K562 (cell line): ENCODE results near the gene ACTN4. TPM values are rescaled to one million over a fixed set of nuclear protein-coding genes. Genes with fewer than 3 reads are reported as not detected.

ENCODE experiments used
- ATAC-seq: fragments of 200-7000 bp; cut with Tn5 transposase; 3 replicates; pipeline ENCODE4 v1.9.1; 2020; ENCODE audit warnings: moderate library complexity
- BruUV-seq: library from RNA; stranded (reverse); fragments of 400-500 nt; replicated peaks from 2 replicates; lab custom pipeline; 2021; lab: Mats Ljungman, UMichigan
- CTCF ChIA-PET: fragments of 300-600 bp; formaldehyde crosslinking; extraction: SDS; loops from one replicate; lab custom pipeline; 2021; ENCODE audit warnings: low intra/inter-chr PET ratio; lab: Yijun Ruan, JAX
- POLR2A ChIA-PET: fragments of 300-600, 350-650 bp; sonication (Branson Sonifier 250); formaldehyde crosslinking; extraction: SDS; loops from one replicate; lab custom pipeline; 2021; ENCODE audit warnings: antibody characterized with exemption, inconsistent platforms; lab: Yijun Ruan, JAX
- DNase-seq, 4 experiments: peaks; one replicate each; pipeline versions ENCODE4 v3.0.0 to v3.0.0-alpha.2; 2011 to 2018; ENCODE audit warnings: low spot score in 3 of 4, mixed read lengths in 3 of 4; ENCODE audit errors: extremely low read depth in 1 of 4
- FAIRE-seq: peaks from 2 replicates; lab custom pipeline; 2011; peaks lifted over from hg19 to GRCh38; lab: Jason Lieb, UNC
- H2AFZ ChIP-seq: 2 replicates; pipeline ENCODE4 v1.6.0; 2011; ENCODE audit warnings: low read depth, low read length, control low read depth, inconsistent platforms
- H3K27ac ChIP-seq: fragments of 200-600 bp; 3 replicates; pipeline ENCODE4 v1.8.0; 2011; ENCODE audit warnings: low read depth, mild to moderate bottlenecking, control low read depth, inconsistent platforms, low read length, moderate library complexity, mixed read lengths; ENCODE audit errors: extremely low read depth
- H3K27me3 ChIP-seq, 2 experiments: fragments of 300-600 bp in 1 of 2; 2 replicates in 1 of 2; 3 replicates in 1 of 2; pipeline versions ENCODE4 v1.6.0 to v1.8.0; 2011; ENCODE audit warnings: inconsistent platforms in 2 of 2, low read length in 2 of 2, mild to moderate bottlenecking in 1 of 2, mixed read lengths in 1 of 2, moderate library complexity in 1 of 2; ENCODE audit not compliant: control insufficient read depth in 2 of 2, insufficient read depth in 2 of 2
- H3K36me3 ChIP-seq: fragments of 300-600 bp; 3 replicates; pipeline ENCODE4 v1.8.0; 2011; ENCODE audit warnings: mild to moderate bottlenecking, low read length, inconsistent platforms; ENCODE audit not compliant: control insufficient read depth, insufficient read depth
- H3K4me1 ChIP-seq, 2 experiments: fragments of 200-600 bp in 1 of 2; replicated peaks in 1 of 2; 2 replicates in 1 of 2; 3 replicates in 1 of 2; pipeline versions ENCODE4 v1.5.1 to v1.8.0; 2011; ENCODE audit warnings: inconsistent platforms in 2 of 2, low read length in 2 of 2, mild to moderate bottlenecking in 1 of 2, mixed read lengths in 1 of 2, moderate library complexity in 1 of 2; ENCODE audit not compliant: control insufficient read depth in 2 of 2, insufficient read depth in 2 of 2
- H3K4me2 ChIP-seq: 2 replicates; pipeline ENCODE4 v1.6.1; 2011; ENCODE audit warnings: low read length, control low read depth, inconsistent platforms, mixed read lengths; ENCODE audit not compliant: insufficient read depth
- H3K4me3 ChIP-seq: fragments of 200-600 bp; sonication (generic), shearing (Covaris generic); 2 replicates; pipeline ENCODE4 v1.5.1; 2016; ENCODE audit warnings: control low read depth, inconsistent platforms
- H3K79me2 ChIP-seq: fragments of 200-600 bp; 3 replicates; pipeline ENCODE4 v1.8.0; 2011; ENCODE audit warnings: low read length, inconsistent platforms; ENCODE audit not compliant: control insufficient read depth, insufficient read depth
- H3K9ac ChIP-seq, 2 experiments: 2 replicates each; pipeline versions ENCODE4 v1.6.0 to v1.6.1; 2011; ENCODE audit warnings: low read depth in 2 of 2, low read length in 2 of 2, control low read depth in 1 of 2, inconsistent platforms in 1 of 2, mild to moderate bottlenecking in 1 of 2, mixed read lengths in 1 of 2; ENCODE audit not compliant: insufficient read depth in 1 of 2
- H3K9me1 ChIP-seq: one replicate; pipeline ENCODE4 v1.6.0; 2011; ENCODE audit warnings: inconsistent platforms, mild to moderate bottlenecking, low read length, moderate library complexity; ENCODE audit not compliant: control insufficient read depth, insufficient read depth
- H3K9me3 ChIP-seq: replicated peaks from 2 replicates; pipeline ENCODE4 v1.5.1; 2011; ENCODE audit warnings: low read depth, low read length, inconsistent platforms; ENCODE audit not compliant: control insufficient read depth, insufficient read depth
- H4K20me1 ChIP-seq: replicated peaks from 2 replicates; pipeline ENCODE4 v1.6.1; 2011; ENCODE audit warnings: low read length, inconsistent platforms, mixed read lengths; ENCODE audit not compliant: control insufficient read depth, insufficient read depth
- DMBX1 ChIP-seq: fragments of 250-450 bp; sonication (Bioruptor Pico); IDR thresholded peaks from 2 replicates; pipeline ENCODE4 v1.8.0; 2022; ENCODE audit warnings: inconsistent platforms, mild to moderate bottlenecking, moderate library complexity, borderline replicate concordance
- FOXJ2 ChIP-seq: fragments of 200-800 bp; sonication (Bioruptor generic); IDR thresholded peaks from 2 replicates; pipeline ENCODE4 v1.6.1; 2016; ENCODE audit warnings: missing genetic modification characterization, missing compliant biosample characterization
- MGA ChIP-seq: fragments of 450-650 bp; IDR thresholded peaks from 2 replicates; pipeline ENCODE4 v1.6.1; 2016; ENCODE audit warnings: mild to moderate bottlenecking, moderate library complexity
- TAF1 ChIP-seq: IDR thresholded peaks from 2 replicates; pipeline ENCODE4 v1.6.1; 2011; ENCODE audit warnings: mild to moderate bottlenecking, low read length, moderate library complexity; ENCODE audit not compliant: insufficient read depth, control insufficient read depth, severe bottlenecking; ENCODE audit errors: extremely low read depth
- TGIF2 ChIP-seq: sonication (generic); formaldehyde crosslinking; IDR thresholded peaks from 2 replicates; pipeline ENCODE4 v1.8.1; 2022; ENCODE audit warnings: mild to moderate bottlenecking, missing genetic modification reagents, moderate library complexity
- U2AF2 ChIP-seq: fragments of 200-400 bp; formaldehyde crosslinking; optimal IDR thresholded peaks from 2 replicates; pipeline ENCODE3; 2017; ENCODE audit warnings: low read depth, mild to moderate bottlenecking, low read length
- WGBS: fragments of 100-300 bp; shearing (Covaris generic); methylation state at CpG from one replicate; pipeline ENCODE4 v1.1.6; 2016; ENCODE audit warnings: low coverage, mixed read lengths; ENCODE audit not compliant: insufficient coverage; ENCODE audit errors: missing lambda C conversion rate; 5-methylcytosine and 5-hydroxymethylcytosine counted together
- in situ Hi-C: fragments of 300-500 bp; cut with MboI; formaldehyde crosslinking; loops from 4 replicates; pipeline ENCODE4 v1.15.0; 2018; ENCODE audit warnings: inconsistent platforms, mixed read lengths
- intact Hi-C: fragments of 100-400 bp; cut with micrococcal nuclease; formaldehyde crosslinking; loops from 2 replicates; pipeline ENCODE4 v1.14.2; 2022
- polyA plus RNA-seq, 8 experiments: library from polyadenylated mRNA; depleted of rRNA in 4 of 8; stranded (reverse) in 5 of 8; unstranded in 3 of 8; fragments of >200 nt; fragmentation: Nextera tagmentation in 2 of 8; fragmentation: Illumina TruSeq in 1 of 8; extraction: Ambion mirVana in 2 of 8; extraction: Trizol in 1 of 8; gene quantifications; 2 replicates each; pipeline versions ENCODE4 v1.2.1 to v1.2.3, GENCODE V29; 2011 to 2014; ENCODE audit warnings: inconsistent platforms in 1 of 8, missing spikeins in 1 of 8
- total RNA-seq, 7 experiments: library from RNA; depleted of rRNA in 6 of 7; stranded (reverse); fragments of >200 nt in 6 of 7; fragmentation: Illumina TruSeq in 2 of 7; extraction: Trizol in 2 of 7; gene quantifications; 2 replicates each; pipeline versions ENCODE4 v1.2.1 to v1.2.3, GENCODE V29; 2011 to 2021; ENCODE audit warnings: low replicate concordance in 1 of 7
- TF ChIP-seq, protein P1 (sequence below): IDR thresholded peaks from 2 replicates; pipeline ENCODE4 v1.6.1; 2014; ENCODE audit warnings: antibody characterized with exemption

The ACTN4 gene
- total and polyA plus RNA-seq, 9 of the 15 experiments (the other 6 are each of a cell fraction or from before 2014, with no cell fraction given), result 3.1 to 385 (median 125) TPM

- ChIA-PET POLR2A (interaction anchor here (0.6 to 1.6 kb wide), 11 partner anchors 9 to 477 kb away, joined by 3 to 13 read pairs (median 4); partner anchors contain the start of gene ACTN4), CTCF (no interaction called here)
- Histone ChIP-seq H3K9me1 (no peaks in the 10 kb centered on the region), H3K4me2 (peak within 1 kb of the TSS; percentile 99), H3K4me1 (peaks cover 13 to 29% of the 10 kb centered on the region in 2 experiments; a peak in 4 of 5 replicates), H3K27me3 (no peaks in the 10 kb centered on the region), H3K9ac (peak within 1 kb of the TSS; percentile 98 to 99), H3K4me3 (peak within 1 kb of the TSS; percentile 93), H3K36me3 (peaks cover 39% of the 10 kb centered on the region), H3K79me2 (peaks cover 34% of the 10 kb centered on the region), H3K9me3 (no peaks in the 10 kb centered on the region), H3K27ac (peak within 1 kb of the TSS; percentile 94), H4K20me1 (0 out of 2 replicates have a peak, but pooled peaks cover 4% of the 10 kb centered on the region), H2AFZ (peak within 1 kb of the TSS; percentile 93)
- intact Hi-C loops, result loop anchor here (2.0 to 5.0 kb wide), 2 partner anchors 61 to 74 kb away; no protein-coding TSS in a partner anchor
- 5% methylated on average over 61 of the region's 64 CpGs for WGBS
- FAIRE-seq, result peak; percentile 99
- BruUV-seq, result no TSS peak
- peak; percentile 92 for ATAC-seq
- peak; percentile 98 to 99 (median 98) for DNase-seq
- in situ Hi-C loops, result loop anchor here (10.0 kb wide), 1 partner anchor 384 kb away; no protein-coding TSS in a partner anchor
- TF ChIP-seq, protein P1, sequence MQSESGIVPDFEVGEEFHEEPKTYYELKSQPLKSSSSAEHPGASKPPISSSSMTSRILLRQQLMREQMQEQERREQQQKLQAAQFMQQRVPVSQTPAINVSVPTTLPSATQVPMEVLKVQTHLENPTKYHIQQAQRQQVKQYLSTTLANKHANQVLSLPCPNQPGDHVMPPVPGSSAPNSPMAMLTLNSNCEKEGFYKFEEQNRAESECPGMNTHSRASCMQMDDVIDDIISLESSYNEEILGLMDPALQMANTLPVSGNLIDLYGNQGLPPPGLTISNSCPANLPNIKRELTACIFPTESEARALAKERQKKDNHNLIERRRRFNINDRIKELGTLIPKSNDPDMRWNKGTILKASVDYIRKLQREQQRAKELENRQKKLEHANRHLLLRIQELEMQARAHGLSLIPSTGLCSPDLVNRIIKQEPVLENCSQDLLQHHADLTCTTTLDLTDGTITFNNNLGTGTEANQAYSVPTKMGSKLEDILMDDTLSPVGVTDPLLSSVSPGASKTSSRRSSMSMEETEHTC, result peak; percentile 74; the same call in 1 of the 2 replicates
- TF ChIP-seq DMBX1 (CRISPR knock-in tag) (peak; percentile 55), TAF1 (peak; percentile 79), TGIF2 (CRISPR knock-in tag) (no peak; the same call in 1 of the 2 replicates), MGA (no peak; the same call in 1 of the 2 replicates), U2AF2 (no peak), FOXJ2 (tag) (peak; percentile 85)
Measured at GRCh38 chr19:38618590-38619360, 28.7 kb upstream of the ACTN4 start, which contains the start of gene EIF3K. Gene EIF3K (plus strand): TSS chr19:38619188. CDS start chr19:38619269, 81 bp downstream.
